AG09319 (cell line): ENCODE measurements around the gene ZMYM1.
"Not testable (repeated sequence)": the region's sequence is repeated elsewhere in the genome, so short reads cannot be mapped to it uniquely, and the experiment has no call there.

Source experiments
- DNase-seq: peaks from one replicate; pipeline ENCODE4 v3.0.0-alpha.2; 2010; ENCODE audit warnings: low read depth; ENCODE audit errors: extremely low read depth
- CTCF ChIP-seq: IDR thresholded peaks from 2 replicates; pipeline ENCODE4 v1.5.1; 2011; ENCODE audit warnings: low read depth, mild to moderate bottlenecking, inconsistent platforms, low read length, moderate library complexity

The ZMYM1 gene

GRCh38 chr1:35053433-35053832 lies 25.8 kb upstream of the ZMYM1 start:
- no peak for TF ChIP-seq CTCF
- DNase-seq = no peak

- not testable (repeated sequence) for DNase-seq
Observed at GRCh38 chr1:35054282-35054681, 24.9 kb upstream of the ZMYM1 start.

- DNase-seq = not testable (repeated sequence)
Observed at GRCh38 chr1:35058321-35058720, 20.9 kb upstream of the ZMYM1 start.

GRCh38 chr1:35058988-35059387 lies 20.2 kb upstream of the ZMYM1 start:
- TF ChIP-seq CTCF = no peak
- no peak for DNase-seq

- no peak for DNase-seq
- no peak for TF ChIP-seq CTCF
Observed at GRCh38 chr1:35062518-35063196, 16.5 kb upstream of the ZMYM1 start.

GRCh38 chr1:35064265-35064664 lies 14.9 kb upstream of the ZMYM1 start:
- no peak for TF ChIP-seq CTCF
- no peak for DNase-seq

GRCh38 chr1:35069746-35070145 lies 9.4 kb upstream of the ZMYM1 start:
- TF ChIP-seq CTCF = no peak
- no peak for DNase-seq

- no peak for TF ChIP-seq CTCF
- DNase-seq = no peak
Observed at GRCh38 chr1:35073265-35073811, 5.8 kb upstream of the ZMYM1 start.

GRCh38 chr1:35076426-35076825 lies 2.8 kb upstream of the ZMYM1 start:
- DNase-seq = not testable (repeated sequence)
